ENCODE results near the gene MYO5C. TPM values are rescaled to one million over a fixed set of nuclear protein-coding genes. Genes with fewer than 3 reads are reported as not detected.

MYO5C gene
- total and polyA plus RNA-seq, 2 of the 4 experiments (the other 2 are of a cell fraction): under 0.01 to 0.03 TPM

GRCh38 chr15:52227456-52227855 lies 68.1 kb downstream of the MYO5C start:
- Histone ChIP-seq H4K91ac (ENCODE audit: insufficient read depth, low read depth, low read length) (no peak overlapping the region), H3K18ac (ENCODE audit: low read depth, low read length) (no peak overlapping the region), H2BK15ac (ENCODE audit: low read depth, low read length) (no peak overlapping the region), H3K23ac (ENCODE audit: low read depth, low read length) (no peak overlapping the region), H3K4me1 (ENCODE audit: control insufficient read depth, insufficient read depth, low read length) (no peaks in the 10 kb centered on the region), H3K4ac (ENCODE audit: low read depth, low read length) (no peak overlapping the region), H3K14ac (replicated peaks; ENCODE audit: low read depth, low read length) (no peak overlapping the region), H3K9me3 (ENCODE audit: control insufficient read depth, insufficient read depth, low read length) (no peaks in the 10 kb centered on the region), H4K20me1 (ENCODE audit: insufficient read depth, low read length) (no peaks in the 10 kb centered on the region), H2AK5ac (ENCODE audit: low read depth, low read length) (no peak overlapping the region), H3K4me2 (ENCODE audit: low read depth, low read length) (no peak overlapping the region), H3K27me3 (ENCODE audit: control insufficient read depth, insufficient read depth, low read length) (peaks cover 12% of the 10 kb centered on the region), H3K36me3 (ENCODE audit: control insufficient read depth, insufficient read depth, low read length) (no peaks in the 10 kb centered on the region), H2BK5ac (ENCODE audit: low read depth, low read length, poor library complexity, severe bottlenecking) (no peak overlapping the region), H3K79me1 (ENCODE audit: low read depth in 1 of 2, low read length in 2 of 2) (no peaks in the 10 kb centered on the region), H3K27ac (ENCODE audit: insufficient read depth, low read length) (no peak overlapping the region), H3K9me1 (ENCODE audit: insufficient read depth, low read length) (no peaks in the 10 kb centered on the region), H3K4me3 (ENCODE audit: insufficient read depth, low read depth, low read length) (no peak overlapping the region), H3K9ac (ENCODE audit: low read depth, low read length) (no peak overlapping the region), H2AK9ac (replicated peaks; ENCODE audit: low read depth, low read length, poor library complexity) (no peak overlapping the region), H4K5ac (ENCODE audit: low read depth, low read length) (no peak overlapping the region), H4K8ac (ENCODE audit: low read depth in 2 of 2, low read length in 2 of 2) (no peak overlapping the region), H3K56ac (ENCODE audit: extremely low read depth, insufficient read depth, low read length) (no peak overlapping the region), H2BK20ac (ENCODE audit: low read depth, low read length) (no peak overlapping the region), H2BK120ac (ENCODE audit: low read depth, low read length) (no peak overlapping the region), H2AFZ (replicated peaks; ENCODE audit: low read length, poor library complexity) (no peak overlapping the region)
- DNase-seq (peak; percentile 88), ATAC-seq (ENCODE audit: low read depth) (peak; percentile 99)
- dilution Hi-C loops (cut with HindIII; ENCODE audit: low sequenced_read_pairs, unreplicated experiment) (no loop called here), in situ Hi-C loops (cut with MboI; ENCODE audit: low sequenced_read_pairs) (no loop called here), intact Hi-C loops (cut with micrococcal nuclease) (loop anchor here (1.0 to 10.0 kb wide), 5 partner anchors 45 to 575 kb away; no protein-coding TSS in a partner anchor)
- CTCF ChIA-PET: interaction anchor here (0.5 to 1.6 kb wide), 20 partner anchors 9 to 506 kb away, joined by 3 to 12 read pairs (median 4); partner anchors contain the start of genes GNB5 and LEO1
- no TSS peak for BruUV-seq (replicated peaks)
- WGBS, 2 experiments (ENCODE audit: extremely low coverage in 2 of 2, insufficient read length in 1 of 2): 0% methylated on average over 1 of the region's 5 CpGs; no CpG with 5 or more reads in 1 of the 2 experiments
- no peak for TF ChIP-seq RFX5 (IDR thresholded peaks at IDR 0.05; ENCODE audit: low read depth, low read length)
- TF ChIP-seq MAZ (IDR thresholded peaks at IDR 0.05; ENCODE audit: borderline replicate concordance, low read depth, low read length): no peak
- TF ChIP-seq CEBPB (IDR thresholded peaks at IDR 0.05; ENCODE audit: low read depth, low read length): no peak
- TF ChIP-seq SMC3 (IDR thresholded peaks at IDR 0.05; ENCODE audit: low read depth, low read length): peak; percentile 59
- peak; percentile 78 for TF ChIP-seq RAD21 (IDR thresholded peaks at IDR 0.05; ENCODE audit: low read length)
- TF ChIP-seq POLR2A (IDR thresholded peaks at IDR 0.05; ENCODE audit: low read depth, low read length): no peak
- TF ChIP-seq NFE2L2 (IDR thresholded peaks at IDR 0.05; ENCODE audit: low read depth, low read length): no peak
- no peak for TF ChIP-seq MAFK (IDR thresholded peaks at IDR 0.05; ENCODE audit: low read depth, low read length)
- TF ChIP-seq CTCF (conservative IDR thresholded peaks at IDR 0.05; ENCODE audit: low read depth, low read length): peak; percentile 75
- TF ChIP-seq ELK1 (IDR thresholded peaks at IDR 0.05; ENCODE audit: borderline replicate concordance, low read depth, low read length): no peak
- TF ChIP-seq CHD1 (IDR thresholded peaks at IDR 0.05; ENCODE audit: low read depth, low read length): no peak
- no peak for TF ChIP-seq USF2 (IDR thresholded peaks at IDR 0.05; ENCODE audit: low read depth, low read length)
- TF ChIP-seq MXI1 (IDR thresholded peaks at IDR 0.05; ENCODE audit: borderline replicate concordance, low read depth, low read length): no peak
- no peak for TF ChIP-seq BHLHE40 (IDR thresholded peaks at IDR 0.05; ENCODE audit: low read depth, low read length)
- no peak for TF ChIP-seq RCOR1 (IDR thresholded peaks at IDR 0.05; ENCODE audit: insufficient replicate concordance, low read length)
- TF ChIP-seq FOS (IDR thresholded peaks at IDR 0.05; ENCODE audit: low read depth, low read length): no peak
- POLR2A ChIA-PET (ENCODE audit: unreplicated experiment): no interaction called here
